ENCODE measurements around the gene LRRC23.

GRCh38 chr12:6858799-6859198, 45.8 kb upstream of the LRRC23 start:
- TF ChIP-seq CTCF (IDR thresholded peaks at IDR 0.05; ENCODE audit: low read length) (no peak), EZH2 (IDR thresholded peaks at IDR 0.05; ENCODE audit: borderline replicate concordance, low read length) (no peak)
